ENCODE measurements around the gene ATG13.
A peak's percentile ranks its signal among the peaks of the same experiment; 100 is the strongest.

The ATG13 gene

GRCh38 chr11:46637546-46637945, 20.2 kb downstream of the ATG13 start:
- H3K36me3 ChIP-seq (ENCODE audit: control insufficient read depth in 2 of 2, insufficient read depth in 1 of 2, low read length in 2 of 2), result peaks cover 0 to 19% of the 10 kb centered on the region in 2 experiments; a peak in 2 of 3 replicates
- ChIA-PET POLR2A (no interaction called here), CTCF (interaction anchor here (1.3 kb wide), 1 partner anchor 19 kb away, joined by 4 read pairs; no protein-coding TSS in a partner anchor)
- H3K4me1 ChIP-seq (ENCODE audit: control insufficient read depth, insufficient read depth, low read length), result no peaks in the 10 kb centered on the region
- no peak overlapping the region for H3K4me3 ChIP-seq (ENCODE audit: low read depth, low read length)
- no peak overlapping the region for H3K27ac ChIP-seq (ENCODE audit: extremely low read depth, low read depth, low read length)
- no peaks in the 10 kb centered on the region for H3K9me3 ChIP-seq (ENCODE audit: control insufficient read depth, insufficient read depth, low read depth, low read length)
- no peak for TF ChIP-seq ZNF274 (IDR thresholded peaks at IDR 0.05; ENCODE audit: low read length)
- no peak for TF ChIP-seq ZNF274 (tag by site-specific recombination; IDR thresholded peaks at IDR 0.05; ENCODE audit: borderline replicate concordance)
- TF ChIP-seq ZNF76 (tag by site-specific recombination; IDR thresholded peaks at IDR 0.05; ENCODE audit: borderline replicate concordance, low read depth), result no peak
- TF ChIP-seq PRDM4 (tag by site-specific recombination; IDR thresholded peaks at IDR 0.05), result peak; percentile 14; the same call in 1 of the 2 replicates
- no peak for TF ChIP-seq KLF8 (tag by site-specific recombination; IDR thresholded peaks at IDR 0.05)
- no peak for TF ChIP-seq SP3 (tag by site-specific recombination; IDR thresholded peaks at IDR 0.05)
- TF ChIP-seq ZBTB26 (tag by site-specific recombination; optimal IDR thresholded peaks at IDR 0.05), result no peak
- no peak for TF ChIP-seq ZNF132 (tag by site-specific recombination; IDR thresholded peaks at IDR 0.05; ENCODE audit: borderline replicate concordance)
- no peak for TF ChIP-seq ZNF677 (tag by site-specific recombination; IDR thresholded peaks at IDR 0.05)

GRCh38 chr11:46639197-46639839, 22.0 kb downstream of the ATG13 start:
- H3K9me3 ChIP-seq (ENCODE audit: control insufficient read depth, insufficient read depth, low read depth, low read length), result no peaks in the 10 kb centered on the region
- TF ChIP-seq ZNF561 (tag by site-specific recombination; IDR thresholded peaks at IDR 0.05; ENCODE audit: borderline replicate concordance) (no peak), GLIS1 (tag by site-specific recombination; IDR thresholded peaks at IDR 0.05) (peak; percentile 70), ZNF560 (tag by site-specific recombination; IDR thresholded peaks at IDR 0.05; ENCODE audit: borderline replicate concordance) (no peak), SP7 (tag by site-specific recombination; IDR thresholded peaks at IDR 0.05) (peak; percentile 81), ZNF146 (tag by site-specific recombination; IDR thresholded peaks at IDR 0.05) (no peak), ZNF623 (tag by site-specific recombination; IDR thresholded peaks at IDR 0.05) (no peak)
- peaks cover 0 to 28% of the 10 kb centered on the region in 2 experiments; a peak in 2 of 3 replicates for H3K36me3 ChIP-seq (ENCODE audit: control insufficient read depth in 2 of 2, insufficient read depth in 1 of 2, low read length in 2 of 2)
- POLR2A ChIA-PET, result no interaction called here
- H3K4me1 ChIP-seq (ENCODE audit: control insufficient read depth, insufficient read depth, low read length), result no peaks in the 10 kb centered on the region
- H3K27ac ChIP-seq (ENCODE audit: extremely low read depth, low read depth, low read length), result no peak overlapping the region
- H3K4me3 ChIP-seq (ENCODE audit: low read depth, low read length), result no peak overlapping the region
- CTCF ChIA-PET, result interaction anchor here (0.7 kb wide), 1 partner anchor 117 kb away, joined by 3 read pairs; no protein-coding TSS in a partner anchor

GRCh38 chr11:46640036-46640788, 22.9 kb downstream of the ATG13 start:
- ChIA-PET CTCF (no interaction called here), POLR2A (no interaction called here)
- Histone ChIP-seq H3K4me3 (ENCODE audit: low read depth, low read length) (no peak overlapping the region), H3K27ac (ENCODE audit: extremely low read depth, low read depth, low read length) (no peak overlapping the region), H3K9me3 (ENCODE audit: control insufficient read depth, insufficient read depth, low read depth, low read length) (no peaks in the 10 kb centered on the region), H3K36me3 (ENCODE audit: control insufficient read depth in 2 of 2, insufficient read depth in 1 of 2, low read length in 2 of 2) (peaks cover 0 to 37% of the 10 kb centered on the region in 2 experiments; a peak in 2 of 3 replicates), H3K4me1 (ENCODE audit: control insufficient read depth, insufficient read depth, low read length) (no peaks in the 10 kb centered on the region)
- TF ChIP-seq ELK4 (IDR thresholded peaks at IDR 0.05; ENCODE audit: borderline replicate concordance, low read depth, low read length) (no peak), ZNF664 (tag by site-specific recombination; IDR thresholded peaks at IDR 0.05) (peak; percentile 76), ZNF791 (tag by site-specific recombination; IDR thresholded peaks at IDR 0.05) (no peak), BCL11B (tag by site-specific recombination; IDR thresholded peaks at IDR 0.05; ENCODE audit: low read depth) (no peak), ZBTB6 (tag by site-specific recombination; IDR thresholded peaks at IDR 0.05) (no peak), ZNF645 (tag by site-specific recombination; IDR thresholded peaks at IDR 0.05) (no peak)

All from HEK293 (cell line).